GM23338 (cell line): Measurements from ENCODE around the gene PIGU. TPM values are rescaled to one million over a fixed set of nuclear protein-coding genes. Genes with fewer than 3 reads are reported as not detected.

Experiments
- ATAC-seq: fragments of 200-7000 bp; cut with Tn5 transposase; 3 replicates; pipeline ENCODE4 v1.9.1; 2020
- DNase-seq: peaks from one replicate; pipeline ENCODE4 v3.0.0-alpha.2; 2015; ENCODE audit warnings: low spot score
- H2AFZ ChIP-seq: fragments of 200-600 bp; sonication (generic); 2 replicates; pipeline ENCODE4 v1.8.0; 2016; ENCODE audit warnings: antibody characterized with exemption, mild to moderate bottlenecking, moderate library complexity
- H3F3A ChIP-seq: fragments of 200-600 bp; sonication (generic); replicated peaks from 2 replicates; pipeline ENCODE4 v1.8.0; 2017; ENCODE audit warnings: antibody characterized with exemption, mixed run types, low read depth
- H3K27ac ChIP-seq: fragments of 200-600 bp; sonication (generic); 2 replicates; pipeline ENCODE4 v1.6.1; 2016; ENCODE audit warnings: low read depth
- H3K27me3 ChIP-seq: fragments of 200-600 bp; sonication (generic); 2 replicates; pipeline ENCODE4 v1.8.0; 2016; ENCODE audit warnings: mild to moderate bottlenecking, mixed run types, moderate library complexity; ENCODE audit not compliant: insufficient read depth
- H3K36me3 ChIP-seq: fragments of 200-600 bp; sonication (generic); 2 replicates; pipeline ENCODE4 v1.8.0; 2016; ENCODE audit warnings: mild to moderate bottlenecking; ENCODE audit not compliant: insufficient read depth
- H3K4me1 ChIP-seq: fragments of 200-600 bp; sonication (generic); 2 replicates; pipeline ENCODE4 v1.8.0; 2016; ENCODE audit warnings: mild to moderate bottlenecking, moderate library complexity; ENCODE audit not compliant: insufficient read depth
- H3K4me2 ChIP-seq: fragments of 200-600 bp; sonication (generic); 2 replicates; pipeline ENCODE4 v1.7.1; 2017; ENCODE audit warnings: mixed run types
- H3K4me3 ChIP-seq: fragments of 200-600 bp; sonication (generic); 2 replicates; pipeline ENCODE4 v1.6.1; 2016; ENCODE audit warnings: mixed run types
- H3K79me2 ChIP-seq: fragments of 200-600 bp; sonication (generic); replicated peaks from 2 replicates; pipeline ENCODE4 v1.8.0; 2017; ENCODE audit warnings: mild to moderate bottlenecking; ENCODE audit not compliant: insufficient read depth
- H3K9me2 ChIP-seq: fragments of 200-600 bp; sonication (generic); 2 replicates; pipeline ENCODE4 v1.8.0; 2017; ENCODE audit not compliant: insufficient read depth
- H4K20me1 ChIP-seq: fragments of 200-600 bp; sonication (generic); replicated peaks from 2 replicates; pipeline ENCODE4 v1.8.0; 2017; ENCODE audit warnings: mild to moderate bottlenecking; ENCODE audit not compliant: insufficient read depth
- H3K27ac Mint-ChIP-seq: 2 replicates; pipeline ENCODE4 v1.8.0; 2020; ENCODE audit warnings: inconsistent platforms, mild to moderate bottlenecking, moderate library complexity, mixed read lengths
- H3K27me3 Mint-ChIP-seq: 3 replicates; pipeline ENCODE4 v1.8.0; 2022; ENCODE audit warnings: low read depth, mild to moderate bottlenecking, moderate library complexity, mixed read lengths, inconsistent platforms; ENCODE audit not compliant: insufficient read depth, poor library complexity
- H3K36me3 Mint-ChIP-seq: 3 replicates; pipeline ENCODE4 v1.8.0; 2021; ENCODE audit warnings: low read depth, mild to moderate bottlenecking, inconsistent platforms, moderate library complexity, mixed read lengths
- H3K4me1 Mint-ChIP-seq: 3 replicates; pipeline ENCODE4 v1.8.0; 2020; ENCODE audit warnings: mild to moderate bottlenecking, inconsistent platforms, mixed read lengths
- H3K4me3 Mint-ChIP-seq: 3 replicates; pipeline ENCODE4 v1.8.0; 2021; ENCODE audit warnings: moderate library complexity, mild to moderate bottlenecking, inconsistent platforms, mixed read lengths
- H3K9me3 Mint-ChIP-seq: 3 replicates; pipeline ENCODE4 v1.8.0; 2020; ENCODE audit warnings: moderate library complexity, mild to moderate bottlenecking, inconsistent platforms, mixed read lengths
- EZH2 ChIP-seq: fragments of 200-600 bp; sonication (generic); IDR thresholded peaks from one replicate; pipeline ENCODE4 v1.8.0; 2017; ENCODE audit warnings: antibody characterized with exemption, mild to moderate bottlenecking, low read depth; ENCODE audit not compliant: unreplicated experiment
- EZH2phosphoT487 ChIP-seq: fragments of 200-600 bp; sonication (generic); IDR thresholded peaks from one replicate; pipeline ENCODE4 v1.8.1; 2018; ENCODE audit warnings: antibody characterized with exemption; ENCODE audit not compliant: unreplicated experiment
- JUNB ChIP-seq: IDR thresholded peaks from one replicate; pipeline ENCODE4 v1.6.1; 2016; ENCODE audit warnings: antibody characterized with exemption; ENCODE audit not compliant: unreplicated experiment
- NANOG ChIP-seq: IDR thresholded peaks from 2 replicates; pipeline ENCODE4 v1.6.1; 2016; ENCODE audit warnings: antibody characterized with exemption, borderline replicate concordance
- POLR2AphosphoS5 ChIP-seq: IDR thresholded peaks from 2 replicates; pipeline ENCODE4 v1.6.1; 2016; ENCODE audit warnings: antibody characterized with exemption, low read depth
- STAT1 ChIP-seq: IDR thresholded peaks from one replicate; pipeline ENCODE4 v1.6.1; 2016; ENCODE audit warnings: antibody characterized with exemption; ENCODE audit not compliant: unreplicated experiment
- ZNF114 ChIP-seq: fragments of 250-450 bp; sonication (Bioruptor Pico); IDR thresholded peaks from 2 replicates; pipeline ENCODE4 v1.5.0; 2020; ENCODE audit warnings: mild to moderate bottlenecking, moderate library complexity
- ZNF331 ChIP-seq: fragments of 250-450 bp; sonication (Bioruptor Pico); IDR thresholded peaks from 2 replicates; pipeline ENCODE4 v1.5.0; 2020; ENCODE audit warnings: low read depth, mild to moderate bottlenecking, moderate library complexity
- polyA plus RNA-seq: library from polyadenylated mRNA; unstranded; fragments of >200 nt; fragmentation: Nextera tagmentation; extraction: Ambion mirVana; gene quantifications from 2 replicates; pipeline ENCODE4 v1.2.1, GENCODE V29; 2016
- total RNA-seq: library from RNA; depleted of rRNA; stranded (reverse); fragments of >200 nt; shearing (Covaris generic); gene quantifications from 2 replicates; pipeline ENCODE4 v1.2.3, GENCODE V29; 2014
- TF ChIP-seq, protein P1 (sequence below): IDR thresholded peaks from 2 replicates; pipeline ENCODE4 v1.6.1; 2016; ENCODE audit warnings: antibody characterized with exemption
- TF ChIP-seq, protein P2 (sequence below): IDR thresholded peaks from one replicate; pipeline ENCODE4 v1.6.1; 2018; ENCODE audit warnings: antibody characterized with exemption; ENCODE audit not compliant: unreplicated experiment
- TF ChIP-seq, protein P3 (sequence below): fragments of 250-450 bp; sonication (Bioruptor Pico); IDR thresholded peaks from 2 replicates; pipeline ENCODE4 v1.5.0; 2020; ENCODE audit warnings: mild to moderate bottlenecking, moderate library complexity

PIGU gene
- total and polyA plus RNA-seq, 2 experiments from 2014 or later = 24.3 to 28.9 TPM

DNA sequence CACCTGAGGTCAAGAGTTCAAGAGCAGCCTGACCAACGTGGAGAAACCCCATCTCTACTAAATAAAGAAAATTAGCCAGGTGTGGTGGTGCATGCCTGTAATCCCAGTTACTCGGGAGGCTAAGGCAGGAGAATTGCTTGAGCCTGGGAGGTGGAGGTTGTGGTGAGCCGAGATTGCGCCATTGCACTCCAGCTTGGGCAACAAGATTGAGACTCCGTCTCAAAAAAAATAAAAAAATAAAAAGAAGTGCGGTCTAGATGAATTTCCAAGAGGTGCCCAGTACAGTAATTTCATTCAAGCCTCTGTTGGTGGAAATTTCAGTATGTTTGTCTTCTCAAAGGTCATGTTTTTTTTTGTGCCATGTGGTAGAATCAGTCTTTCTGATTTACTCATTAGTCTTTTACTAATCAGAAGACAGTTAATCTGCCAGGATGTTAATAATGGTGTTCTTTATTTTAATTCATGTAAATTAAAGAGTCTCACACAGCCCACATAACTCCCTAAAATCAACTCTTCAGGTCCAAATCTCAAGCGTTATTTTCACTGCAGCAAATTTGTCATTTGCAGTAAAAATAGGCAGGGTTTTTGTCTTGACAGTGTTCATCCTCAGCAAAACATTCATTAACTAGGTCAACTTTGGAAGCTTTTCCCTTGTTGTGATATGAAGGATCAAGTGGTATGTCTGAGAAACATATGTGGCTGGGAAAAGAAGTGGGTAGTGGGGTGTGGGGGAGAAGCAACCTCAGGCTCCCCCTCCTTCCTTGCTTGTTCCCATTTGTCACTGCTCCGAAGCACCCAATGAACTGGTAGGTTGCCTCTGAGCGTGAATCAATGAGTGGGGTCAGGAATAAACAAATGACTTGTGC lies 40.6 kb upstream of the PIGU start (continued):
- TF ChIP-seq, protein P1, sequence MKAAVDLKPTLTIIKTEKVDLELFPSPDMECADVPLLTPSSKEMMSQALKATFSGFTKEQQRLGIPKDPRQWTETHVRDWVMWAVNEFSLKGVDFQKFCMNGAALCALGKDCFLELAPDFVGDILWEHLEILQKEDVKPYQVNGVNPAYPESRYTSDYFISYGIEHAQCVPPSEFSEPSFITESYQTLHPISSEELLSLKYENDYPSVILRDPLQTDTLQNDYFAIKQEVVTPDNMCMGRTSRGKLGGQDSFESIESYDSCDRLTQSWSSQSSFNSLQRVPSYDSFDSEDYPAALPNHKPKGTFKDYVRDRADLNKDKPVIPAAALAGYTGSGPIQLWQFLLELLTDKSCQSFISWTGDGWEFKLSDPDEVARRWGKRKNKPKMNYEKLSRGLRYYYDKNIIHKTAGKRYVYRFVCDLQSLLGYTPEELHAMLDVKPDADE = no peak
- no peak for TF ChIP-seq POLR2AphosphoS5
- no peak for TF ChIP-seq STAT1
- no peak for TF ChIP-seq ZNF331 (CRISPR knock-in tag)
- TF ChIP-seq NANOG = no peak

DNA sequence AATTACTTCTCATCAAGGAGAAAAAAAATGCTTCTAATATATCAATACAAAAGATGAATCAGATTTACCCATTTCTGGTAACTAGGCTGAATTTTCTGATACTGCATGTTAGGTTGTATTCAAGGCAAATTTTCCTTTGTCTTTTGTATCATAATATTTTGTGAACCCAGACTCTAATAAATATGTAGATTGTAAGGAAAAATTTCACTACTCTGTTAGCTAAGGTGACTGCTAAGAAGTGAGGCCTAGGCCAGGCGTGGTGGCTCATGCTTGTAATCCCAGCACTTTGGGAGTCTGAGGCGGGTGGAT lies 40.0 kb upstream of the PIGU start:
- no peak overlapping the region for H3K4me3 ChIP-seq
- H3K27me3 Mint-ChIP-seq = peaks cover 2% of the 10 kb centered on the region
- no peaks in the 10 kb centered on the region for H4K20me1 ChIP-seq
- no peaks in the 10 kb centered on the region for H3K4me1 ChIP-seq
- H3K27ac Mint-ChIP-seq = no peak overlapping the region
- no peak overlapping the region for H3K4me2 ChIP-seq
- H3K4me1 Mint-ChIP-seq = no peaks in the 10 kb centered on the region
- ATAC-seq (no peak), DNase-seq (no peak)
- no peaks in the 10 kb centered on the region for H3F3A ChIP-seq
- peaks cover 6% of the 10 kb centered on the region; the same call in 1 of the 2 replicates for H3K27me3 ChIP-seq
- H3K36me3 Mint-ChIP-seq = no peaks in the 10 kb centered on the region
- H3K36me3 ChIP-seq = no peaks in the 10 kb centered on the region
- H3K9me2 ChIP-seq = no peaks in the 10 kb centered on the region
- no peaks in the 10 kb centered on the region for H3K9me3 Mint-ChIP-seq
- H2AFZ ChIP-seq = no peak overlapping the region
- H3K27ac ChIP-seq = no peak overlapping the region
- H3K4me3 Mint-ChIP-seq = no peak overlapping the region
- no peaks in the 10 kb centered on the region for H3K79me2 ChIP-seq
- TF ChIP-seq EZH2phosphoT487 (no peak), NANOG (no peak), EZH2 (no peak), STAT1 (no peak), JUNB (no peak), ZNF114 (CRISPR knock-in tag) (no peak), ZNF331 (CRISPR knock-in tag) (no peak), POLR2AphosphoS5 (no peak)
- TF ChIP-seq, protein P2, sequence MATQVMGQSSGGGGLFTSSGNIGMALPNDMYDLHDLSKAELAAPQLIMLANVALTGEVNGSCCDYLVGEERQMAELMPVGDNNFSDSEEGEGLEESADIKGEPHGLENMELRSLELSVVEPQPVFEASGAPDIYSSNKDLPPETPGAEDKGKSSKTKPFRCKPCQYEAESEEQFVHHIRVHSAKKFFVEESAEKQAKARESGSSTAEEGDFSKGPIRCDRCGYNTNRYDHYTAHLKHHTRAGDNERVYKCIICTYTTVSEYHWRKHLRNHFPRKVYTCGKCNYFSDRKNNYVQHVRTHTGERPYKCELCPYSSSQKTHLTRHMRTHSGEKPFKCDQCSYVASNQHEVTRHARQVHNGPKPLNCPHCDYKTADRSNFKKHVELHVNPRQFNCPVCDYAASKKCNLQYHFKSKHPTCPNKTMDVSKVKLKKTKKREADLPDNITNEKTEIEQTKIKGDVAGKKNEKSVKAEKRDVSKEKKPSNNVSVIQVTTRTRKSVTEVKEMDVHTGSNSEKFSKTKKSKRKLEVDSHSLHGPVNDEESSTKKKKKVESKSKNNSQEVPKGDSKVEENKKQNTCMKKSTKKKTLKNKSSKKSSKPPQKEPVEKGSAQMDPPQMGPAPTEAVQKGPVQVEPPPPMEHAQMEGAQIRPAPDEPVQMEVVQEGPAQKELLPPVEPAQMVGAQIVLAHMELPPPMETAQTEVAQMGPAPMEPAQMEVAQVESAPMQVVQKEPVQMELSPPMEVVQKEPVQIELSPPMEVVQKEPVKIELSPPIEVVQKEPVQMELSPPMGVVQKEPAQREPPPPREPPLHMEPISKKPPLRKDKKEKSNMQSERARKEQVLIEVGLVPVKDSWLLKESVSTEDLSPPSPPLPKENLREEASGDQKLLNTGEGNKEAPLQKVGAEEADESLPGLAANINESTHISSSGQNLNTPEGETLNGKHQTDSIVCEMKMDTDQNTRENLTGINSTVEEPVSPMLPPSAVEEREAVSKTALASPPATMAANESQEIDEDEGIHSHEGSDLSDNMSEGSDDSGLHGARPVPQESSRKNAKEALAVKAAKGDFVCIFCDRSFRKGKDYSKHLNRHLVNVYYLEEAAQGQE = no peak
- TF ChIP-seq, protein P3, sequence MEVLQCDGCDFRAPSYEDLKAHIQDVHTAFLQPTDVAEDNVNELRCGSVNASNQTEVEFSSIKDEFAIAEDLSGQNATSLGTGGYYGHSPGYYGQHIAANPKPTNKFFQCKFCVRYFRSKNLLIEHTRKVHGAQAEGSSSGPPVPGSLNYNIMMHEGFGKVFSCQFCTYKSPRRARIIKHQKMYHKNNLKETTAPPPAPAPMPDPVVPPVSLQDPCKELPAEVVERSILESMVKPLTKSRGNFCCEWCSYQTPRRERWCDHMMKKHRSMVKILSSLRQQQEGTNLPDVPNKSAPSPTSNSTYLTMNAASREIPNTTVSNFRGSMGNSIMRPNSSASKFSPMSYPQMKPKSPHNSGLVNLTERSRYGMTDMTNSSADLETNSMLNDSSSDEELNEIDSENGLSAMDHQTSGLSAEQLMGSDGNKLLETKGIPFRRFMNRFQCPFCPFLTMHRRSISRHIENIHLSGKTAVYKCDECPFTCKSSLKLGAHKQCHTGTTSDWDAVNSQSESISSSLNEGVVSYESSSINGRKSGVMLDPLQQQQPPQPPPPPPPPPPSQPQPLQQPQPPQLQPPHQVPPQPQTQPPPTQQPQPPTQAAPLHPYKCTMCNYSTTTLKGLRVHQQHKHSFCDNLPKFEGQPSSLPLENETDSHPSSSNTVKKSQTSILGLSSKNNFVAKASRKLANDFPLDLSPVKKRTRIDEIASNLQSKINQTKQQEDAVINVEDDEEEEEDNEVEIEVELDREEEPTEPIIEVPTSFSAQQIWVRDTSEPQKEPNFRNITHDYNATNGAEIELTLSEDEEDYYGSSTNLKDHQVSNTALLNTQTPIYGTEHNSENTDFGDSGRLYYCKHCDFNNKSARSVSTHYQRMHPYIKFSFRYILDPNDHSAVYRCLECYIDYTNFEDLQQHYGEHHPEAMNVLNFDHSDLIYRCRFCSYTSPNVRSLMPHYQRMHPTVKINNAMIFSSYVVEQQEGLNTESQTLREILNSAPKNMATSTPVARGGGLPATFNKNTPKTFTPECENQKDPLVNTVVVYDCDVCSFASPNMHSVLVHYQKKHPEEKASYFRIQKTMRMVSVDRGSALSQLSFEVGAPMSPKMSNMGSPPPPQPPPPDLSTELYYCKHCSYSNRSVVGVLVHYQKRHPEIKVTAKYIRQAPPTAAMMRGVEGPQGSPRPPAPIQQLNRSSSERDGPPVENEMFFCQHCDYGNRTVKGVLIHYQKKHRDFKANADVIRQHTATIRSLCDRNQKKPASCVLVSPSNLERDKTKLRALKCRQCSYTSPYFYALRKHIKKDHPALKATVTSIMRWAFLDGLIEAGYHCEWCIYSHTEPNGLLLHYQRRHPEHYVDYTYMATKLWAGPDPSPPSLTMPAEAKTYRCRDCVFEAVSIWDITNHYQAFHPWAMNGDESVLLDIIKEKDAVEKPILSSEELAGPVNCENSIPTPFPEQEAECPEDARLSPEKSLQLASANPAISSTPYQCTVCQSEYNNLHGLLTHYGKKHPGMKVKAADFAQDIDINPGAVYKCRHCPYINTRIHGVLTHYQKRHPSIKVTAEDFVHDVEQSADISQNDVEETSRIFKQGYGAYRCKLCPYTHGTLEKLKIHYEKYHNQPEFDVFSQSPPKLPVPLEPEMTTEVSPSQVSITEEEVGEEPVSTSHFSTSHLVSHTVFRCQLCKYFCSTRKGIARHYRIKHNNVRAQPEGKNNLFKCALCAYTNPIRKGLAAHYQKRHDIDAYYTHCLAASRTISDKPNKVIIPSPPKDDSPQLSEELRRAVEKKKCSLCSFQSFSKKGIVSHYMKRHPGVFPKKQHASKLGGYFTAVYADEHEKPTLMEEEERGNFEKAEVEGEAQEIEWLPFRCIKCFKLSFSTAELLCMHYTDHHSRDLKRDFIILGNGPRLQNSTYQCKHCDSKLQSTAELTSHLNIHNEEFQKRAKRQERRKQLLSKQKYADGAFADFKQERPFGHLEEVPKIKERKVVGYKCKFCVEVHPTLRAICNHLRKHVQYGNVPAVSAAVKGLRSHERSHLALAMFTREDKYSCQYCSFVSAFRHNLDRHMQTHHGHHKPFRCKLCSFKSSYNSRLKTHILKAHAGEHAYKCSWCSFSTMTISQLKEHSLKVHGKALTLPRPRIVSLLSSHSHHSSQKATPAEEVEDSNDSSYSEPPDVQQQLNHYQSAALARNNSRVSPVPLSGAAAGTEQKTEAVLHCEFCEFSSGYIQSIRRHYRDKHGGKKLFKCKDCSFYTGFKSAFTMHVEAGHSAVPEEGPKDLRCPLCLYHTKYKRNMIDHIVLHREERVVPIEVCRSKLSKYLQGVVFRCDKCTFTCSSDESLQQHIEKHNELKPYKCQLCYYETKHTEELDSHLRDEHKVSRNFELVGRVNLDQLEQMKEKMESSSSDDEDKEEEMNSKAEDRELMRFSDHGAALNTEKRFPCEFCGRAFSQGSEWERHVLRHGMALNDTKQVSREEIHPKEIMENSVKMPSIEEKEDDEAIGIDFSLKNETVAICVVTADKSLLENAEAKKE (CRISPR knock-in tag) = no peak
- TF ChIP-seq, protein P1 = no peak
